Omental fat pad (tissue), 4 donors: Measurements from ENCODE around the gene PTPN21. TPM values are rescaled to one million over a fixed set of nuclear protein-coding genes. Genes with fewer than 3 reads are reported as not detected.

Experiments
- ATAC-seq: fragments of 150-250 bp; one replicate; pipeline ENCODE4 v1.9.1; 2016; ENCODE audit warnings: mild to moderate bottlenecking, moderate library complexity; ENCODE audit not compliant: low FRiP score
- DNase-seq: peaks from one replicate; pipeline ENCODE4 v3.0.0-alpha.2; 2019; ENCODE audit warnings: low spot score
- total RNA-seq, 4 donors: library from RNA; depleted of rRNA; stranded (reverse); fragments of >200 nt; gene quantifications; one replicate each; pipeline ENCODE4 v1.1.0, GENCODE V29; 2016
- TF ChIP-seq, protein P1 (sequence below), 3 donors: fragments of 450-650 bp; IDR thresholded peaks; one replicate each; pipeline ENCODE4 v1.5.1; 2016 to 2017; ENCODE audit warnings: antibody characterized with exemption in 3 of 3, mild to moderate bottlenecking in 3 of 3, moderate library complexity in 2 of 3

The PTPN21 gene
- total RNA-seq, 4 donors from 2014 or later = 9.1 to 19.7 (median 14.8) TPM

DNA sequence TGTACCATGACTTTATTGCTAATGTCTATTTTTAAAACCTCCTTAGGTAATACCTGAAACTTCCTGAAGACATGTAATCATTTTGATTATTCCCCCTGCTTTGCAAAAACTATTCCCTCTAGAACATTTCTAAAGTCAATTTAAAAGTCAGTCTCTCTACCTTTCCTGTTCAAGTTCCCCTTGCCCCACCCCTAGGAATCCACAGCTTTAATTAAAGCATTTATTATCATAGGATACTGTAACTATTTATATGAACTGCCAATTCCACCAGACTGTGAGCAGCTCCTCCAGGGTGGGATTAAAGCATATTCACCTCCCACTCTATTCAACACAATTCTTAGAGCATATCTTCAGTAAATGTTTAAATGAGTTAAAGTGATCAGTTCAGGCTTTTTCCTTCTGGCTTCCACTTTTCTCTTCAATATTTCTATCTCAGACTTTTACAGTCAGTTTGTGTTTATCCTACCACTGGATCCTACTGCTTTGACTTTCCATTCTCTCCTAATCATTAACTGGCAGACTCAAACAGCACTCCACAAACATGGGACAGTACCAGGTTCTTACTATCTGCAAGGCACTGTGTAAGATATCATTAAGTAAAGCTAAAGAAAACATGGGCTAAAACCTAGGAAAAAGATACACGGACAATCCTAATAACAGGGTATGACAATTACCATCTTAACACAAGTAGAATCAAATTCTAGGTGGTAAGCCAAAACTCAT lies 39.1 kb downstream of the PTPN21 start:
- DNase-seq (no peak), ATAC-seq (no peak)
- TF ChIP-seq, protein P1, sequence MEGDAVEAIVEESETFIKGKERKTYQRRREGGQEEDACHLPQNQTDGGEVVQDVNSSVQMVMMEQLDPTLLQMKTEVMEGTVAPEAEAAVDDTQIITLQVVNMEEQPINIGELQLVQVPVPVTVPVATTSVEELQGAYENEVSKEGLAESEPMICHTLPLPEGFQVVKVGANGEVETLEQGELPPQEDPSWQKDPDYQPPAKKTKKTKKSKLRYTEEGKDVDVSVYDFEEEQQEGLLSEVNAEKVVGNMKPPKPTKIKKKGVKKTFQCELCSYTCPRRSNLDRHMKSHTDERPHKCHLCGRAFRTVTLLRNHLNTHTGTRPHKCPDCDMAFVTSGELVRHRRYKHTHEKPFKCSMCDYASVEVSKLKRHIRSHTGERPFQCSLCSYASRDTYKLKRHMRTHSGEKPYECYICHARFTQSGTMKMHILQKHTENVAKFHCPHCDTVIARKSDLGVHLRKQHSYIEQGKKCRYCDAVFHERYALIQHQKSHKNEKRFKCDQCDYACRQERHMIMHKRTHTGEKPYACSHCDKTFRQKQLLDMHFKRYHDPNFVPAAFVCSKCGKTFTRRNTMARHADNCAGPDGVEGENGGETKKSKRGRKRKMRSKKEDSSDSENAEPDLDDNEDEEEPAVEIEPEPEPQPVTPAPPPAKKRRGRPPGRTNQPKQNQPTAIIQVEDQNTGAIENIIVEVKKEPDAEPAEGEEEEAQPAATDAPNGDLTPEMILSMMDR (IDR thresholded peaks at IDR 0.05) = no peak

DNA sequence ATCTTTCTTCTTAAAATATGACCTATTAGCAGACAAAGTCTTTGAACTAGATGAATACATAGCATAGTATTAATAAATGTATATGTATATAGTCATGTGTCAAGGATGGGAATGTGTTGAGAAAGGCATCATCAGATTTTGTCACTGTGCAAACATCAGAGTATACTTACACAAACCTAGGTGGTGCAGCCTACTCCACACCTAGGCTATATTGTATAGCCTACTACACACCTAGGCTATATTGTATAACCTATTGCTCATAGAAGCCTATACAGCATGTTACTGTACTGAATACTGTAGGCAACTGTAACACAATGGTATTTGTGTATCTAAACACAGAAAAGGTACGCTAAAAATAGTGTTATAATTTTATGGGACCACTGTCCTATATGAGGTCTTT lies 47.6 kb downstream of the PTPN21 start:
- ATAC-seq (no peak), DNase-seq (no peak)
- TF ChIP-seq, protein P1 (IDR thresholded peaks at IDR 0.05) = no peak

DNA sequence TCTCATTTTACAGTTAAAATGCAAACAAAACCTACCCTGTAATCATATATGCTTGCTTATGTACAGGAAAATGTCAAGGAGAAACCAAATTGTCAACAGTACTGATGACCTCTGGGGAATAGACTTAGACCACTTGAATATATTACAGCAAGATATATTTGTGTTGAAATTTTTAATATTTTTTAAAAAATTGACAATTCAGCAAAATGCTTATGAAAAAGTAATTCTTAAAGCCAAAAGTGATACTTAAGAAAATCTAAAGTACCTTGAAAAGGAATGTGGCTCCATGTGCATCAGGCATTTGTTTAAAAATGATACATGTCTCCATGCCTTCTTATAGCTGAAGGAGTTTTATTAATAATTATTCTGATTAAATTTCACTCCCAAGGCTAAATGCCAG lies 49.2 kb downstream of the PTPN21 start:
- ATAC-seq = no peak
- TF ChIP-seq, protein P1 (IDR thresholded peaks at IDR 0.05) = no peak
- no peak for DNase-seq

DNA sequence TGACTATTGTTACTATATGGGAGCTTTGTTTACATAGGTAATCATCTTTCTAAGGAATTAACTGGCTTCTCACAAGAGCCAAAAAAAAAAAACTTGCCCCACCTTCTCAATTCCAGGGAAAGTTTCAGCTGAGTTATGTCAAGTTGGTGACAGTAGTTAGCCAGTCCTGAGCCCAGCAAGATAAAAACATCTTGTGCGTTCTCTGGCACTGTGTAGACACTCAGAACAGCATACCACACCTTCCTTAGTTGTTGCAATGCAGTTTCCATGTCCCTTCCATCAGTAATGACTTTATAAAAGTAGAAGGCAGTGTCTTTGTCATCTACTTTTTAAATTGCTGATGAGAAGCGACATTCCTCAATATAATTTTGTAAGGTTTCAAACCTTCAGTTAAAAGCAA lies 50.2 kb downstream of the PTPN21 start:
- no peak for DNase-seq
- ATAC-seq = no peak
- TF ChIP-seq, protein P1 (IDR thresholded peaks at IDR 0.05) = no peak

DNA sequence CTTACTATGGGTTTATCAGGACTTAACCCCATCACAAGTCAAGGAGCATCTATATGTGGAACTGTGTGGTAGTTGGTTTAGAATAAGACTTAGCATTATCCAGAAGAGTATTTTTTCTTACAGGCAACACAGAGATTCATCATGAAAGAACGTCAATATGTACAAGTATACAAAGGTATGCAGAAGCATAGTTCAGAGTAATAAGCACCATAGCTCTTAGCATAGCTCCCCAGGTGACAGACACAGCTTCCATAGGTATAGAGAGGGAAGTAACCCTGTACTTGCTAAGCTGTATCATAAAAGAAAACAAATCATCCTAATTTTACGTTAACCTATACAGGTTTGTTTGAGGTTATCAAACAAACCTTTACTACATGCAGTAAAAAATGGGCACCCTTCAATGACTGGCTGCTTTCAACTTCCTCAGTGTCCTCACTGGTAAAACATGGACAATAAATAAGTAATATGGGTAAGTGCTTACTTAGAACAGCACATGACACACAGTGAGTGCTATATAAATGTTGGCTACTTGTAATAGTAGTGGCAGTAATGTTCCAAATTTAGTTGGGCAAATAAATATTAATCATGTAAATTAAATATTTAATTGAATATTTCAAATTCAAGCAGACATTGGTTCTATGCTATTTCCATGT lies 50.9 kb downstream of the PTPN21 start:
- DNase-seq (no peak), ATAC-seq (no peak)
- TF ChIP-seq, protein P1 (IDR thresholded peaks at IDR 0.05) = no peak

DNA sequence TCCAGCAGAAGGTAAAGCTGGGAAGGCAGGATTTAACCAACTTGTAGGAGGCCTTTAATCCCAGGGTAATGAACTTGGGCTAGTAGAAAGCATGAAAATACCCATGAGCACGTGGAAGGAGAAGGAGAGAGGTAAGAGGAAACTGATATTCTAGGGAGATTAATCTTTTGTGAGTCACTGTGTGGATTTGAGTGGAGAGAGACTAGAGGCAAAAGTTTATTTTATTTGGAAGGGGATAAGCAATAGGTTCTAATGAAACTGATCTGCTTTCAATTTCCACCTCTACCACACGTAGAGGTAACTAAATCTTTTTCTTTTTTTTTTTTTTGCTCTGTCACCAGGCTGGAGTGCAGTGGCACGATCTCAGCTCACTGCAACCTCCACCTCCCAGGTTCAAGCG lies 52.1 kb downstream of the PTPN21 start:
- TF ChIP-seq, protein P1 (IDR thresholded peaks at IDR 0.05) = no peak
- no peak for DNase-seq
- ATAC-seq = no peak

DNA sequence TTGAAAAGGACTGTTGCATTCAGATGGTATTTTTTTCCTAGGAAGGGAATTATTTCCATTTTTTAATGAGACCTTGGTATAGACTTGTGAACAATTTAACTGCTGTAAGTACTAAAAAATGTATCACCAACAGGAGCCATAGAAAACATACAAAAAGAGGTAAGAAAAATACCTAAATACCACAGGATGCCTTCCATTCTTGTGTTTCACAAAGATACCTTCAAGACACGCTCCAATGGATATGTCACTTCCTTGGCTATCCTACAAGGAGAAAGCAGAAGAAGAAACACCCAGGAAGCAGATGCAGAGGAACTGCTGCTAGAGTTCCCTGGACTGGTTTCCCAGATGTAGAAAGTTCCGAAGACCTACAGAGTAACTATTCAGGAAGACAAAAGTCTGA lies 54.2 kb downstream of the PTPN21 start:
- DNase-seq (no peak), ATAC-seq (no peak)
- TF ChIP-seq, protein P1 (IDR thresholded peaks at IDR 0.05) = no peak
